HL-60 (cell line): Measurements from ENCODE around the gene ST13.

ENCODE experiments used
- POLR2AphosphoS5 ChIP-seq: IDR thresholded peaks from 2 replicates; pipeline ENCODE4 v1.6.1; 2012; ENCODE audit warnings: low read depth
- SPI1 ChIP-seq: IDR thresholded peaks from 2 replicates; pipeline ENCODE4 v1.6.1; 2012; ENCODE audit warnings: low read depth, mild to moderate bottlenecking, borderline replicate concordance
- TF ChIP-seq, protein P1 (sequence below): IDR thresholded peaks from one replicate; pipeline ENCODE4 v1.5.1; 2011; ENCODE audit warnings: low read length, control low read depth, inconsistent platforms; ENCODE audit not compliant: insufficient read depth
- TF ChIP-seq, protein P2 (sequence below): IDR thresholded peaks from 2 replicates; pipeline ENCODE4 v1.6.1; 2012; ENCODE audit warnings: low read depth; ENCODE audit not compliant: insufficient replicate concordance

- TF ChIP-seq, protein P1, sequence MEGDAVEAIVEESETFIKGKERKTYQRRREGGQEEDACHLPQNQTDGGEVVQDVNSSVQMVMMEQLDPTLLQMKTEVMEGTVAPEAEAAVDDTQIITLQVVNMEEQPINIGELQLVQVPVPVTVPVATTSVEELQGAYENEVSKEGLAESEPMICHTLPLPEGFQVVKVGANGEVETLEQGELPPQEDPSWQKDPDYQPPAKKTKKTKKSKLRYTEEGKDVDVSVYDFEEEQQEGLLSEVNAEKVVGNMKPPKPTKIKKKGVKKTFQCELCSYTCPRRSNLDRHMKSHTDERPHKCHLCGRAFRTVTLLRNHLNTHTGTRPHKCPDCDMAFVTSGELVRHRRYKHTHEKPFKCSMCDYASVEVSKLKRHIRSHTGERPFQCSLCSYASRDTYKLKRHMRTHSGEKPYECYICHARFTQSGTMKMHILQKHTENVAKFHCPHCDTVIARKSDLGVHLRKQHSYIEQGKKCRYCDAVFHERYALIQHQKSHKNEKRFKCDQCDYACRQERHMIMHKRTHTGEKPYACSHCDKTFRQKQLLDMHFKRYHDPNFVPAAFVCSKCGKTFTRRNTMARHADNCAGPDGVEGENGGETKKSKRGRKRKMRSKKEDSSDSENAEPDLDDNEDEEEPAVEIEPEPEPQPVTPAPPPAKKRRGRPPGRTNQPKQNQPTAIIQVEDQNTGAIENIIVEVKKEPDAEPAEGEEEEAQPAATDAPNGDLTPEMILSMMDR: no peak
- TF ChIP-seq, protein P2, sequence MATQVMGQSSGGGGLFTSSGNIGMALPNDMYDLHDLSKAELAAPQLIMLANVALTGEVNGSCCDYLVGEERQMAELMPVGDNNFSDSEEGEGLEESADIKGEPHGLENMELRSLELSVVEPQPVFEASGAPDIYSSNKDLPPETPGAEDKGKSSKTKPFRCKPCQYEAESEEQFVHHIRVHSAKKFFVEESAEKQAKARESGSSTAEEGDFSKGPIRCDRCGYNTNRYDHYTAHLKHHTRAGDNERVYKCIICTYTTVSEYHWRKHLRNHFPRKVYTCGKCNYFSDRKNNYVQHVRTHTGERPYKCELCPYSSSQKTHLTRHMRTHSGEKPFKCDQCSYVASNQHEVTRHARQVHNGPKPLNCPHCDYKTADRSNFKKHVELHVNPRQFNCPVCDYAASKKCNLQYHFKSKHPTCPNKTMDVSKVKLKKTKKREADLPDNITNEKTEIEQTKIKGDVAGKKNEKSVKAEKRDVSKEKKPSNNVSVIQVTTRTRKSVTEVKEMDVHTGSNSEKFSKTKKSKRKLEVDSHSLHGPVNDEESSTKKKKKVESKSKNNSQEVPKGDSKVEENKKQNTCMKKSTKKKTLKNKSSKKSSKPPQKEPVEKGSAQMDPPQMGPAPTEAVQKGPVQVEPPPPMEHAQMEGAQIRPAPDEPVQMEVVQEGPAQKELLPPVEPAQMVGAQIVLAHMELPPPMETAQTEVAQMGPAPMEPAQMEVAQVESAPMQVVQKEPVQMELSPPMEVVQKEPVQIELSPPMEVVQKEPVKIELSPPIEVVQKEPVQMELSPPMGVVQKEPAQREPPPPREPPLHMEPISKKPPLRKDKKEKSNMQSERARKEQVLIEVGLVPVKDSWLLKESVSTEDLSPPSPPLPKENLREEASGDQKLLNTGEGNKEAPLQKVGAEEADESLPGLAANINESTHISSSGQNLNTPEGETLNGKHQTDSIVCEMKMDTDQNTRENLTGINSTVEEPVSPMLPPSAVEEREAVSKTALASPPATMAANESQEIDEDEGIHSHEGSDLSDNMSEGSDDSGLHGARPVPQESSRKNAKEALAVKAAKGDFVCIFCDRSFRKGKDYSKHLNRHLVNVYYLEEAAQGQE: no peak
- TF ChIP-seq POLR2AphosphoS5 (no peak), SPI1 (no peak)
Measured at GRCh38 chr22:40855979-40856512, 393 bp downstream of the ST13 start.
